Measurements from ENCODE around the gene ERBB4. TPM values are rescaled to one million over a fixed set of nuclear protein-coding genes. Genes with fewer than 3 reads are reported as not detected.

ERBB4 gene
- polyA plus RNA-seq, 1 experiment, result not detected

DNA sequence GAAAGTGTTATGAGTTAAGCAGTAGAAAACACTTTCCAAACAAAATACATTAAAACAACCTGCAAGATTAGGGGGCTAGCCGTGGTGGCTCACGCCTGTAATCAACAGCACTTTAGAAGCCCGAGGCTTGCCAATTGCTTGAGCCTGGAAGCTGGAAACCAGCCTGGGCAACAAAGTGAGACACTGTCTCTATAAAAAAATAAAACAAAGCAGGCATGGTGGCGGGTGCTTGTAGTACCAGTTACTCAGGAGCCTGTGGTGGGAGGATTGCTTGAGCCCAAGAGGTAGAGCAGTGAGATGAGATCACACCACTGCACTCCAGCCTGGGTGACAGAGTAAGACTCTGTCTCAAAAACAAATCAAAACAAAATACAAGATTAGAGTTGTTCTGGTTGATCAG is 208.3 kb downstream of the ERBB4 start:
- DNase-seq (ENCODE audit: low read depth, low spot score), result no peak
- TF ChIP-seq, protein P1, sequence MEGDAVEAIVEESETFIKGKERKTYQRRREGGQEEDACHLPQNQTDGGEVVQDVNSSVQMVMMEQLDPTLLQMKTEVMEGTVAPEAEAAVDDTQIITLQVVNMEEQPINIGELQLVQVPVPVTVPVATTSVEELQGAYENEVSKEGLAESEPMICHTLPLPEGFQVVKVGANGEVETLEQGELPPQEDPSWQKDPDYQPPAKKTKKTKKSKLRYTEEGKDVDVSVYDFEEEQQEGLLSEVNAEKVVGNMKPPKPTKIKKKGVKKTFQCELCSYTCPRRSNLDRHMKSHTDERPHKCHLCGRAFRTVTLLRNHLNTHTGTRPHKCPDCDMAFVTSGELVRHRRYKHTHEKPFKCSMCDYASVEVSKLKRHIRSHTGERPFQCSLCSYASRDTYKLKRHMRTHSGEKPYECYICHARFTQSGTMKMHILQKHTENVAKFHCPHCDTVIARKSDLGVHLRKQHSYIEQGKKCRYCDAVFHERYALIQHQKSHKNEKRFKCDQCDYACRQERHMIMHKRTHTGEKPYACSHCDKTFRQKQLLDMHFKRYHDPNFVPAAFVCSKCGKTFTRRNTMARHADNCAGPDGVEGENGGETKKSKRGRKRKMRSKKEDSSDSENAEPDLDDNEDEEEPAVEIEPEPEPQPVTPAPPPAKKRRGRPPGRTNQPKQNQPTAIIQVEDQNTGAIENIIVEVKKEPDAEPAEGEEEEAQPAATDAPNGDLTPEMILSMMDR (IDR thresholded peaks at IDR 0.05; ENCODE audit: low read depth, low read length), result no peak
- Histone ChIP-seq H3K27ac (ENCODE audit: low read depth, low read length) (no peak overlapping the region), H3K4me3 (ENCODE audit: low read depth, low read length) (no peak overlapping the region), H3K27me3 (ENCODE audit: control insufficient read depth, insufficient read depth, low read length) (no peaks in the 10 kb centered on the region), H3K9me3 (ENCODE audit: control insufficient read depth, insufficient read depth, low read length) (no peaks in the 10 kb centered on the region)
- ChIA-PET POLR2A (no interaction called here), CTCF (no interaction called here)

DNA sequence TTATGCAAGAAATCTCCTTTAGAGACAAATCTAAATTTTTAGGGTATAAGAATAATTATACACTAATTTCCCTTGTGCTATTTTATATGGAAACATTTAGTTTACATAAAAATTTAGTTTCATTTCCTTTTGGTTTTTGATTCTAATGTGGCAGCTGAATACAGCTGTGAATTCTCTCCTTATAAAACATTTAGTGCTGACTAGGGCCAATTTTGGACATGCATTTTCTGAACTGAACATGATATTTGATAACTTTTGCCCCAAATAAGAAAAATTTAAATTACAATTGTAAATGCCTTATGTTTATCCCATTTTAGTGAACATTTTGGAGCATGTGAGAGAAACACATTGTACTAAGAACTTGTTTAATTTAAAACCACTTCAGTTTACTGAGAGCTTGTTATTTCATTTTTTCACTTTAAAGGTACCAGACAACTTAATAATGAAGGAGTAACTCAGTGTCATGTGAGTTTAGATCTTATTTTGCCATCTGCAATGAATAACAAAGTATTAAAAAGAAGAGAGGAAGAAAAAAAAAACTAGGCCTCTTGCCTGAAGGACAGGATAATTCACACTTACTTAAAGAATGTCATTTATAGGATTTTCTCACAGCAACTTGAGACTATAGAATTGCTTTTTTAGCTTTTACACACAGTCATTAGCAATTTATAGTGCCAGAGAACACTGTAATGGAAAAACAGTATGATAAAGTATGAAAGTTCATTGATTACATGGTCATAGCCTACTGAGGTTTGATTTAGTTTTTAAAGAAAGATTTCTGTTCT is 209.7 kb downstream of the ERBB4 start:
- H3K4me3 ChIP-seq (ENCODE audit: low read depth, low read length), result no peak overlapping the region
- no peaks in the 10 kb centered on the region for H3K9me3 ChIP-seq (ENCODE audit: control insufficient read depth, insufficient read depth, low read length)
- H3K27ac ChIP-seq (ENCODE audit: low read depth, low read length), result no peak overlapping the region
- POLR2A ChIA-PET, result no interaction called here
- CTCF ChIA-PET, result no interaction called here
- no peaks in the 10 kb centered on the region for H3K27me3 ChIP-seq (ENCODE audit: control insufficient read depth, insufficient read depth, low read length)
- DNase-seq (ENCODE audit: low read depth, low spot score), result no peak
- TF ChIP-seq, protein P1 (IDR thresholded peaks at IDR 0.05; ENCODE audit: low read depth, low read length), result no peak

DNA sequence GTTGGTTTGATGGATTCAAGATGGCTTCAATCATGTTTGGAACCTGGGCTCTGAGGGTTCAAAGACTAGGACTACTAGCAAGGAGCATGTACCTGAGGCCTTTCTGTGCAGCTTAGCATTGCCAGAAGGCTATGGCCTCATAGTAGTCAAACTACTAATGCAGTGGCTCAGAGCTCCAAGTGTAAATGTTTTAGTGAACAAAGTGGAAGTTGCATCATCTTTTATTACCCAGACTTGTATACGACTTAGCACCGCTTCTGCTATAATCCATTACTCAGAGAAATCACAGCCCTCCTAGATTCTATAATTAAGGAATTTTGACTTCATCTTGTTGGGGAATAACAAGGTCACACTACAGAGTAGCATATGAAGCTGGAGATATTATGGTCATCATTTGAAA is 210.5 kb downstream of the ERBB4 start:
- POLR2A ChIA-PET, result no interaction called here
- no peak overlapping the region for H3K4me3 ChIP-seq (ENCODE audit: low read depth, low read length)
- H3K9me3 ChIP-seq (ENCODE audit: control insufficient read depth, insufficient read depth, low read length), result no peaks in the 10 kb centered on the region
- no peak overlapping the region for H3K27ac ChIP-seq (ENCODE audit: low read depth, low read length)
- no peaks in the 10 kb centered on the region for H3K27me3 ChIP-seq (ENCODE audit: control insufficient read depth, insufficient read depth, low read length)
- TF ChIP-seq, protein P1 (IDR thresholded peaks at IDR 0.05; ENCODE audit: low read depth, low read length), result no peak
- no peak for DNase-seq (ENCODE audit: low read depth, low spot score)
- CTCF ChIA-PET, result no interaction called here

DNA sequence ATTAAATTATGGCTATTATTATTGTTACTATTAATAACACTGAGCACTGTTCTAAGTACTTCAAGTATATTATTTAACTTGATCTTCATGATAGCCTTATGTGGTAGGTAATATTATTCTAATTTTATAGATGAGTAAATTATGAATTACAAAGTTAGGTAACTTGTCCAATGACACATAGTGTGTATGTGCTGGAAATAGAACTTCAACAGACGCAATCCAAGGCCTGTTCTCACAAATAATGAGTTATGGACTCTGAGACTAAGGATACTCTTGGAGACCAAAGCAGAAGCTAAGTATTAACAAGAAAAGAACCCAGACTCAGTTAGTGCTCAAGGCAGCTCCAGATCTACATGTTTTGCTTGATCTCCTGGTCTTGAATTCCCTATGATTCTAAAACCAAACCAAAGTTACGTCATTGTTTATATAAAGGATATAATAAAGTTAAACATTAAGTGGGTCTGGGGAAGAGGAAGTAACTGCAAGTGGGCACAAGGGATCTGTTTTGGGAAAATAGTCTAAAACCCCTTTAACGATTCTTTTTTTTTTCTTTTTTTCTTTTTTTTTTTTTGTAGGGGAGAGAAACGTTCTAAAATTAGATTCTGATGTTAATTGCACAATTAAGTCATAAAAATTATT is 211.3 kb downstream of the ERBB4 start:
- no peak overlapping the region for H3K4me3 ChIP-seq (ENCODE audit: low read depth, low read length)
- no peaks in the 10 kb centered on the region for H3K27me3 ChIP-seq (ENCODE audit: control insufficient read depth, insufficient read depth, low read length)
- TF ChIP-seq, protein P1 (IDR thresholded peaks at IDR 0.05; ENCODE audit: low read depth, low read length), result no peak
- no peak overlapping the region for H3K27ac ChIP-seq (ENCODE audit: low read depth, low read length)
- H3K9me3 ChIP-seq (ENCODE audit: control insufficient read depth, insufficient read depth, low read length), result no peaks in the 10 kb centered on the region
- ChIA-PET POLR2A (no interaction called here), CTCF (no interaction called here)
- no peak for DNase-seq (ENCODE audit: low read depth, low spot score)

GRCh38 chr2:212318636-212319035 is 220.0 kb downstream of the ERBB4 start:
- TF ChIP-seq, protein P1 (IDR thresholded peaks at IDR 0.05; ENCODE audit: low read depth, low read length), result no peak
- no peak overlapping the region for H3K27ac ChIP-seq (ENCODE audit: low read depth, low read length)
- no peaks in the 10 kb centered on the region for H3K9me3 ChIP-seq (ENCODE audit: control insufficient read depth, insufficient read depth, low read length)
- H3K27me3 ChIP-seq (ENCODE audit: control insufficient read depth, insufficient read depth, low read length), result no peaks in the 10 kb centered on the region
- ChIA-PET POLR2A (no interaction called here), CTCF (no interaction called here)
- DNase-seq (ENCODE audit: low read depth, low spot score), result no peak
- H3K4me3 ChIP-seq (ENCODE audit: low read depth, low read length), result no peak overlapping the region
